SK-N-MC (cell line): ENCODE results near the gene DNER.

Source experiments
- EZH2 ChIP-seq: fragments of 200-600 bp; sonication (generic); IDR thresholded peaks from one replicate; pipeline ENCODE4 v1.6.1; 2017; ENCODE audit warnings: antibody characterized with exemption
- FOXP2 ChIP-seq: optimal IDR thresholded peaks from 2 replicates; pipeline ENCODE3; 2011; ENCODE audit warnings: mild to moderate bottlenecking, moderate library complexity; ENCODE audit not compliant: insufficient read depth; ENCODE audit errors: extremely low read length, control extremely low read depth
- POLR2AphosphoS5 ChIP-seq: IDR thresholded peaks from 2 replicates; pipeline ENCODE4 v1.6.1; 2012; ENCODE audit warnings: mild to moderate bottlenecking, low read depth, low read length, borderline replicate concordance

DNA sequence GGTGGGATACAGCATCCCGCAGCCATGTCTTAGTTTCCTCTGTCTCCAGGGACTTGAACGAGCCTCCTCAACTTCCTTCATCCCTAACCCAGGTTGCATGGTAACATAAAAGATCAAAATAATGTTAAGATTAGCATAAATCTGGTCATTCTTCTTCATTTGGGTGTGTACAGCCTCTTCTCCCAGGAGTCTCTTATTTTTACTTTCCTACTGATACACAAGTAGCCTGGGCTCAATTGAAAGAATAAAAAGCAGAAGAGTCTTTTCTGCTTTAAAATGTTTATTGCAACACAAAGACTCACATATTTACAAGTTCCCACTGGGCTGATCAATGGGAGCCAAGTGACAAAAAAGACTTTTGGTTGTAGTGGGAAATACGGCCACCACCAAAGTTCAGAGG, 305.4 kb downstream of the DNER start:
- no peak for TF ChIP-seq POLR2AphosphoS5
- no peak for TF ChIP-seq EZH2
- TF ChIP-seq FOXP2: no peak
